A549 treated with CpdA at 1 μM for 4 hours (cell line): ENCODE results near the gene TIMMDC1. TPM values are rescaled to one million over a fixed set of nuclear protein-coding genes. Genes with fewer than 3 reads are reported as not detected.

Experiments used
- total RNA-seq: library from RNA; stranded (reverse); fragments of 200-300 nt; extraction: Qiagen RNA extraction; gene quantifications from 5 replicates; pipeline ENCODE4 v1.2.3, GENCODE V29; 2022; ENCODE audit warnings: low read depth

TIMMDC1 gene, protein sequence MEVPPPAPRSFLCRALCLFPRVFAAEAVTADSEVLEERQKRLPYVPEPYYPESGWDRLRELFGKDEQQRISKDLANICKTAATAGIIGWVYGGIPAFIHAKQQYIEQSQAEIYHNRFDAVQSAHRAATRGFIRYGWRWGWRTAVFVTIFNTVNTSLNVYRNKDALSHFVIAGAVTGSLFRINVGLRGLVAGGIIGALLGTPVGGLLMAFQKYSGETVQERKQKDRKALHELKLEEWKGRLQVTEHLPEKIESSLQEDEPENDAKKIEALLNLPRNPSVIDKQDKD
- total RNA-seq, result 68.0 to 91.0 TPM (median 83.6 TPM) in 5 replicates

DNA sequence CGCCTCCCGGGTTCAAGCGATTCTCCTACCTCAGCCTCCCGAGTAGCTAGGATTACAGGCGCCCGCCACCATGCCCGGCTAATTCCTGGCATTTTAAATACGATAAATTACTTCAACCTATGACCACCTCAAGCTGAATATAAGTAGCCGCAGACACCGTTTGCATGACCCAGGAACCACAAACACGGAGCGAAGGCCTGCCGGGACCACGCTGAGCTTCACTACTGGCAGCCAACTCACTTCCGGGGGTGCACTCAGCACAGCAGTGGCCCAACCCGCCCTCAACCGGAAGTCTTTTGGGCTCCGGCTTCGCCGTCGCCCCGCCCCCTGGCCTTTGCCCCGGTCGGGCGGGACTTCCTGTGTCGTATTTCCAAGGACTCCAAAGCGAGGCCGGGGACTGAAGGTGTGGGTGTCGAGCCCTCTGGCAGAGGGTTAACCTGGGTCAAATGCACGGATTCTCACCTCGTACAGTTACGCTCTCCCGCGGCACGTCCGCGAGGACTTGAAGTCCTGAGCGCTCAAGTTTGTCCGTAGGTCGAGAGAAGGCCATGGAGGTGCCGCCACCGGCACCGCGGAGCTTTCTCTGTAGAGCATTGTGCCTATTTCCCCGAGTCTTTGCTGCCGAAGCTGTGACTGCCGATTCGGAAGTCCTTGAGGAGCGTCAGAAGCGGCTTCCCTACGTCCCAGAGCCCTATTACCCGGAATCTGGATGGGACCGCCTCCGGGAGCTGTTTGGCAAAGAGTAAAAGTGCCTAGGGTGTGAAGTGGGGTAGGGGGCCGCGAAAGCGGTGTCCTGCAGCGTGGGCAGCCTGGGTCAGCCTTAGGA is at the start of gene TIMMDC1:
Gene TIMMDC1 (plus strand): TSS at position 362 of the 826 bp plus-strand sequence. CDS start 187 bp downstream, at position 549.

DNA sequence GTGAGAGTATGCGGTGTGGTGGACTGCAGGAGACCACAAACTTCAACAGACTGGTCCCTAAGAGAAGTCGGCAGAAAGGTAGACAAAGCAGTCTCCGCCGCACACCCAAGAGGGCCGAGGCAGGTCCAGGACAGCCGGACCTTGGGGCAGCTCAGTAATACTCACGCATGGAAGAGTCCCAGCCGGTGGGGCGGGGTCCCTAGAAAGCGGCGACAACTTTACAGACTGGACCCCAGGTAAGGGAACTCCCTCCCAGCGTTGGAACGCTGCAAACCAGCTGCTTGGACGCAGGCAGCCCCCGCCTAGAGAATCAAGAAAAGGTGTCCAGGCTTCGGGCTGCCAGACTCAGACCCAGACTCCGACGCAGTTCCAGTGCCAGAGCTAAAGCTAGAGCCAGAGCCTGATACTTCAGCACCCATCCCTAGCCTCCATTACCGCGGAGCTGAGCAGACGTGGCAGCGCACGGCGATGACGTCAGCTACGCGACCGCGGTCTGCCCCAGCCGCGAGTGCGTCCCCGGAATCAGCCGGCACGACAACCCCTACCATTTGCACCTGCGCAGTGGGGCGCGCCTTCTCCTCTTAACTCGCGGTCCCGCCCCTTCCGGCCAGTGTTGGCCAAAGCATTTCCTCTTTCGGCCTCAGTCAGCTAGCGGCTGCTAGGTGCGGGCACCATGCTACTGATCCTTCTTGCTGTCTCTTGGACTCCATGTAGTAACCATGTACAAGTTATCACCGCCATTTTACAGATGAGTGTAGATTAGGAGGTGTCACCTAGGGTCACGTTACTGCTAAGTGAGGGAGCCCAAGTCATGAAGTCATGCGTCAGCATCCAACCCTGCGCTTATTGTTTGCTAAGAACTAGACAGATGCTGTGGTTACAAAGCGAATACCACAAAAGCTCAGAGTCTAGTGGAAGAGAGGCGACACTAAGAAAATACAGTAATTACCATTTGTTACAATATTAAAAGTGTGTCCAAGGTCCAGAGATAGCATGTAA is 34.9 kb upstream of the TIMMDC1 start, which contains the start of gene TMEM39A:
Gene TMEM39A (minus strand): TSS at position 445 of the 999 bp plus-strand sequence. CDS start 1,541 bp downstream, outside the sequence.

DNA sequence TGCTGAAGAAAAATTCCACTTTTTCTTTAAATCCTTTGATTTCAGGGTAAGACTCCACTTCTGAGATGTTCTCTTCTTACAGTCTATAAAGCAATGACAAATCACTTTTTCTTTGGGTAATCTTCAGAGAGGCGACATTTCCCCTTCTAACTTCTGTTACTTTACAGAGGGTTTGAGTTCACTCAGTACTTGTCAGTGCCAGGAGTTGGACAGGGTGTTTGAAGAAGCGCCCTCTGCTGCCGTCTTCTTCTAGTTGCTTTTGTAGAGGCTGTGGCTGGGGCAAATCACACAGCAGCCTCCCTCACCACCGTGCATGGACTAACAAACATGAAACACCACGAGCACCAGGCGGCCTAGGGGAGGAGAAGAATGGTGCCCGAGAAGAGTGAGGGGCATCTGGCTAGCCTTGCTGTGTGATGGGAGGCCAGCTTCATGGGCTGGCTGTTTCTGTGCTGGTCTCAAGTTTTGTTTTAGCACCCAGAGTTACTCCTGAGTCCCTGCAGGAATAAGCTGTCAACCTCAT is 61.2 kb downstream of the TIMMDC1 start, which contains the start of gene CD80:
Gene CD80 (minus strand): TSS at position 174 of the 523 bp plus-strand sequence. CDS start 1,886 bp downstream, outside the sequence.

Other genes starting within 250 kb of the TIMMDC1 start
- gene ARHGAP31, start 204.2 kb upstream of the TIMMDC1 start, total RNA-seq, result 0.96 to 1.6 TPM (median 1.3 TPM) in 5 replicates
- gene TMEM39A, start 34.9 kb upstream of the TIMMDC1 start, total RNA-seq, result 21.9 to 32.8 TPM (median 28.4 TPM) in 5 replicates
- 9.1 to 9.8 TPM (median 9.5 TPM) in 5 replicates for gene POGLUT1, start 29.6 kb upstream of the TIMMDC1 start, total RNA-seq
- not detected in 5 replicates for gene CD80, start 61.1 kb downstream of the TIMMDC1 start, total RNA-seq
- 2.8 to 3.8 TPM (median 2.9 TPM) in 5 replicates for gene ADPRH, start 80.9 kb downstream of the TIMMDC1 start, total RNA-seq
- gene PLA1A, start 99.3 kb downstream of the TIMMDC1 start, total RNA-seq, result 0.33 to 0.50 TPM (median 0.37 TPM) in 4 of 5 replicates, not detected in the other
- 0.18 to 0.37 TPM (median 0.22 TPM) in 4 of 5 replicates, not detected in the other for gene POPDC2, start 162.0 kb downstream of the TIMMDC1 start, total RNA-seq
- 98.4 to 137 TPM (median 112 TPM) in 5 replicates for gene COX17, start 178.9 kb downstream of the TIMMDC1 start, total RNA-seq
- gene CFAP91, start 204.5 kb downstream of the TIMMDC1 start, total RNA-seq, result 0.21 to 0.40 TPM (median 0.34 TPM) in 3 of 5 replicates, not detected in the others